GM23338 (cell line): ENCODE data around the gene SPTB. TPM values are rescaled to one million over a fixed set of nuclear protein-coding genes. Genes with fewer than 3 reads are reported as not detected.

Experiments used
- ATAC-seq: fragments of 200-7000 bp; cut with Tn5 transposase; 3 replicates; pipeline ENCODE4 v1.9.1; 2020
- DNase-seq: peaks from one replicate; pipeline ENCODE4 v3.0.0-alpha.2; 2015; ENCODE audit warnings: low spot score
- H2AFZ ChIP-seq: fragments of 200-600 bp; sonication (generic); 2 replicates; pipeline ENCODE4 v1.8.0; 2016; ENCODE audit warnings: antibody characterized with exemption, mild to moderate bottlenecking, moderate library complexity
- H3F3A ChIP-seq: fragments of 200-600 bp; sonication (generic); replicated peaks from 2 replicates; pipeline ENCODE4 v1.8.0; 2017; ENCODE audit warnings: antibody characterized with exemption, mixed run types, low read depth
- H3K27ac ChIP-seq: fragments of 200-600 bp; sonication (generic); 2 replicates; pipeline ENCODE4 v1.6.1; 2016; ENCODE audit warnings: low read depth
- H3K27me3 ChIP-seq: fragments of 200-600 bp; sonication (generic); 2 replicates; pipeline ENCODE4 v1.8.0; 2016; ENCODE audit warnings: mild to moderate bottlenecking, mixed run types, moderate library complexity; ENCODE audit not compliant: insufficient read depth
- H3K36me3 ChIP-seq: fragments of 200-600 bp; sonication (generic); 2 replicates; pipeline ENCODE4 v1.8.0; 2016; ENCODE audit warnings: mild to moderate bottlenecking; ENCODE audit not compliant: insufficient read depth
- H3K4me1 ChIP-seq: fragments of 200-600 bp; sonication (generic); 2 replicates; pipeline ENCODE4 v1.8.0; 2016; ENCODE audit warnings: mild to moderate bottlenecking, moderate library complexity; ENCODE audit not compliant: insufficient read depth
- H3K4me2 ChIP-seq: fragments of 200-600 bp; sonication (generic); 2 replicates; pipeline ENCODE4 v1.7.1; 2017; ENCODE audit warnings: mixed run types
- H3K4me3 ChIP-seq: fragments of 200-600 bp; sonication (generic); 2 replicates; pipeline ENCODE4 v1.6.1; 2016; ENCODE audit warnings: mixed run types
- H3K79me2 ChIP-seq: fragments of 200-600 bp; sonication (generic); replicated peaks from 2 replicates; pipeline ENCODE4 v1.8.0; 2017; ENCODE audit warnings: mild to moderate bottlenecking; ENCODE audit not compliant: insufficient read depth
- H3K9me2 ChIP-seq: fragments of 200-600 bp; sonication (generic); 2 replicates; pipeline ENCODE4 v1.8.0; 2017; ENCODE audit not compliant: insufficient read depth
- H4K20me1 ChIP-seq: fragments of 200-600 bp; sonication (generic); replicated peaks from 2 replicates; pipeline ENCODE4 v1.8.0; 2017; ENCODE audit warnings: mild to moderate bottlenecking; ENCODE audit not compliant: insufficient read depth
- H3K27ac Mint-ChIP-seq: 2 replicates; pipeline ENCODE4 v1.8.0; 2020; ENCODE audit warnings: inconsistent platforms, mild to moderate bottlenecking, moderate library complexity, mixed read lengths
- H3K27me3 Mint-ChIP-seq: 3 replicates; pipeline ENCODE4 v1.8.0; 2022; ENCODE audit warnings: low read depth, mild to moderate bottlenecking, moderate library complexity, mixed read lengths, inconsistent platforms; ENCODE audit not compliant: insufficient read depth, poor library complexity
- H3K36me3 Mint-ChIP-seq: 3 replicates; pipeline ENCODE4 v1.8.0; 2021; ENCODE audit warnings: low read depth, mild to moderate bottlenecking, inconsistent platforms, moderate library complexity, mixed read lengths
- H3K4me1 Mint-ChIP-seq: 3 replicates; pipeline ENCODE4 v1.8.0; 2020; ENCODE audit warnings: mild to moderate bottlenecking, inconsistent platforms, mixed read lengths
- H3K4me3 Mint-ChIP-seq: 3 replicates; pipeline ENCODE4 v1.8.0; 2021; ENCODE audit warnings: moderate library complexity, mild to moderate bottlenecking, inconsistent platforms, mixed read lengths
- H3K9me3 Mint-ChIP-seq: 3 replicates; pipeline ENCODE4 v1.8.0; 2020; ENCODE audit warnings: moderate library complexity, mild to moderate bottlenecking, inconsistent platforms, mixed read lengths
- CREB1 ChIP-seq: fragments of 250-450 bp; sonication (Bioruptor Pico); IDR thresholded peaks from 2 replicates; pipeline ENCODE4 v1.5.0; 2020; ENCODE audit warnings: low read depth, mild to moderate bottlenecking, moderate library complexity
- EZH2 ChIP-seq: fragments of 200-600 bp; sonication (generic); IDR thresholded peaks from one replicate; pipeline ENCODE4 v1.8.0; 2017; ENCODE audit warnings: antibody characterized with exemption, mild to moderate bottlenecking, low read depth; ENCODE audit not compliant: unreplicated experiment
- EZH2phosphoT487 ChIP-seq: fragments of 200-600 bp; sonication (generic); IDR thresholded peaks from one replicate; pipeline ENCODE4 v1.8.1; 2018; ENCODE audit warnings: antibody characterized with exemption; ENCODE audit not compliant: unreplicated experiment
- JUNB ChIP-seq: IDR thresholded peaks from one replicate; pipeline ENCODE4 v1.6.1; 2016; ENCODE audit warnings: antibody characterized with exemption; ENCODE audit not compliant: unreplicated experiment
- NANOG ChIP-seq: IDR thresholded peaks from 2 replicates; pipeline ENCODE4 v1.6.1; 2016; ENCODE audit warnings: antibody characterized with exemption, borderline replicate concordance
- POLR2AphosphoS5 ChIP-seq: IDR thresholded peaks from 2 replicates; pipeline ENCODE4 v1.6.1; 2016; ENCODE audit warnings: antibody characterized with exemption, low read depth
- STAT1 ChIP-seq: IDR thresholded peaks from one replicate; pipeline ENCODE4 v1.6.1; 2016; ENCODE audit warnings: antibody characterized with exemption; ENCODE audit not compliant: unreplicated experiment
- ZNF114 ChIP-seq: fragments of 250-450 bp; sonication (Bioruptor Pico); IDR thresholded peaks from 2 replicates; pipeline ENCODE4 v1.5.0; 2020; ENCODE audit warnings: mild to moderate bottlenecking, moderate library complexity
- ZNF462 ChIP-seq: fragments of 250-450 bp; sonication (Bioruptor Pico); IDR thresholded peaks from 2 replicates; pipeline ENCODE4 v1.5.0; 2020; ENCODE audit warnings: mild to moderate bottlenecking, moderate library complexity
- polyA plus RNA-seq: library from polyadenylated mRNA; unstranded; fragments of >200 nt; fragmentation: Nextera tagmentation; extraction: Ambion mirVana; gene quantifications from 2 replicates; pipeline ENCODE4 v1.2.1, GENCODE V29; 2016
- total RNA-seq: library from RNA; depleted of rRNA; stranded (reverse); fragments of >200 nt; shearing (Covaris generic); gene quantifications from 2 replicates; pipeline ENCODE4 v1.2.3, GENCODE V29; 2014
- TF ChIP-seq, protein P1 (sequence below): IDR thresholded peaks from 2 replicates; pipeline ENCODE4 v1.6.1; 2016; ENCODE audit warnings: antibody characterized with exemption
- TF ChIP-seq, protein P2 (sequence below): IDR thresholded peaks from one replicate; pipeline ENCODE4 v1.6.1; 2018; ENCODE audit warnings: antibody characterized with exemption; ENCODE audit not compliant: unreplicated experiment

SPTB gene
- total and polyA plus RNA-seq, 2 experiments from 2014 or later, result 1.1 to 1.9 TPM

DNA sequence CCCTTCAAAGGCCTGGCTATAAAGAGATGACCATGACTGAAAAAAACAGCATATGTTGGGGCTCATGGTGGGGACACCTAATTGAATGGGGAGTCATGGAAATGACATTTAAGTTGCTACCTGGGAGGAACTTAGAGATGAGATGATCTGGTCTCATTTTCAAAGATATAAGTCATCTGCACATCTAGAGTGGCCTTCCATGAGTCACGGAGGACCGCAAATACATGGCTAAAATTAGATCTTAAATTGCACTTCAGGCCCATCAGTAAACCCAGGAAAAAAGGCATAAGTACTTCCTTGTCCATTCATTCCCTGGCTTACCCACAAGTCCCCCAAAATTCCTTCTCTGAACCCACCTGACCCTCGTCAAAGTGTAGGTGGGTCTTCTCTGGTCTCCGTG lies 53.4 kb downstream of the SPTB start (continued):
- TF ChIP-seq, protein P1, sequence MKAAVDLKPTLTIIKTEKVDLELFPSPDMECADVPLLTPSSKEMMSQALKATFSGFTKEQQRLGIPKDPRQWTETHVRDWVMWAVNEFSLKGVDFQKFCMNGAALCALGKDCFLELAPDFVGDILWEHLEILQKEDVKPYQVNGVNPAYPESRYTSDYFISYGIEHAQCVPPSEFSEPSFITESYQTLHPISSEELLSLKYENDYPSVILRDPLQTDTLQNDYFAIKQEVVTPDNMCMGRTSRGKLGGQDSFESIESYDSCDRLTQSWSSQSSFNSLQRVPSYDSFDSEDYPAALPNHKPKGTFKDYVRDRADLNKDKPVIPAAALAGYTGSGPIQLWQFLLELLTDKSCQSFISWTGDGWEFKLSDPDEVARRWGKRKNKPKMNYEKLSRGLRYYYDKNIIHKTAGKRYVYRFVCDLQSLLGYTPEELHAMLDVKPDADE, result no peak
- TF ChIP-seq POLR2AphosphoS5 (no peak), EZH2phosphoT487 (no peak), EZH2 (no peak), CREB1 (CRISPR knock-in tag) (no peak), NANOG (no peak), ZNF114 (no peak)

- Mint-ChIP-seq H3K4me1 (peaks cover 22% of the 10 kb centered on the region), H3K36me3 (no peaks in the 10 kb centered on the region), H3K4me3 (no peak overlapping the region), H3K9me3 (no peaks in the 10 kb centered on the region), H3K27me3 (peaks cover 2% of the 10 kb centered on the region), H3K27ac (no peak overlapping the region)
- Histone ChIP-seq H3K4me2 (no peak overlapping the region), H3K4me1 (peaks cover 3% of the 10 kb centered on the region; the same call in 1 of the 2 replicates), H3K36me3 (no peaks in the 10 kb centered on the region), H3K27me3 (no peaks in the 10 kb centered on the region), H3F3A (0 out of 2 replicates have a peak, but pooled peaks cover 4% of the 10 kb centered on the region), H4K20me1 (no peaks in the 10 kb centered on the region), H2AFZ (no peak overlapping the region), H3K4me3 (no peak overlapping the region), H3K9me2 (0 out of 2 replicates have a peak, but pooled peaks cover 4% of the 10 kb centered on the region), H3K79me2 (no peaks in the 10 kb centered on the region), H3K27ac (no peak overlapping the region)
- ATAC-seq (no peak), DNase-seq (no peak)
- TF ChIP-seq ZNF462 (CRISPR knock-in tag) (no peak), POLR2AphosphoS5 (no peak), CREB1 (CRISPR knock-in tag) (no peak), EZH2phosphoT487 (no peak), NANOG (no peak), JUNB (no peak), STAT1 (no peak)
- TF ChIP-seq, protein P1, result no peak
- TF ChIP-seq, protein P2, sequence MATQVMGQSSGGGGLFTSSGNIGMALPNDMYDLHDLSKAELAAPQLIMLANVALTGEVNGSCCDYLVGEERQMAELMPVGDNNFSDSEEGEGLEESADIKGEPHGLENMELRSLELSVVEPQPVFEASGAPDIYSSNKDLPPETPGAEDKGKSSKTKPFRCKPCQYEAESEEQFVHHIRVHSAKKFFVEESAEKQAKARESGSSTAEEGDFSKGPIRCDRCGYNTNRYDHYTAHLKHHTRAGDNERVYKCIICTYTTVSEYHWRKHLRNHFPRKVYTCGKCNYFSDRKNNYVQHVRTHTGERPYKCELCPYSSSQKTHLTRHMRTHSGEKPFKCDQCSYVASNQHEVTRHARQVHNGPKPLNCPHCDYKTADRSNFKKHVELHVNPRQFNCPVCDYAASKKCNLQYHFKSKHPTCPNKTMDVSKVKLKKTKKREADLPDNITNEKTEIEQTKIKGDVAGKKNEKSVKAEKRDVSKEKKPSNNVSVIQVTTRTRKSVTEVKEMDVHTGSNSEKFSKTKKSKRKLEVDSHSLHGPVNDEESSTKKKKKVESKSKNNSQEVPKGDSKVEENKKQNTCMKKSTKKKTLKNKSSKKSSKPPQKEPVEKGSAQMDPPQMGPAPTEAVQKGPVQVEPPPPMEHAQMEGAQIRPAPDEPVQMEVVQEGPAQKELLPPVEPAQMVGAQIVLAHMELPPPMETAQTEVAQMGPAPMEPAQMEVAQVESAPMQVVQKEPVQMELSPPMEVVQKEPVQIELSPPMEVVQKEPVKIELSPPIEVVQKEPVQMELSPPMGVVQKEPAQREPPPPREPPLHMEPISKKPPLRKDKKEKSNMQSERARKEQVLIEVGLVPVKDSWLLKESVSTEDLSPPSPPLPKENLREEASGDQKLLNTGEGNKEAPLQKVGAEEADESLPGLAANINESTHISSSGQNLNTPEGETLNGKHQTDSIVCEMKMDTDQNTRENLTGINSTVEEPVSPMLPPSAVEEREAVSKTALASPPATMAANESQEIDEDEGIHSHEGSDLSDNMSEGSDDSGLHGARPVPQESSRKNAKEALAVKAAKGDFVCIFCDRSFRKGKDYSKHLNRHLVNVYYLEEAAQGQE, result no peak
Measured at GRCh38 chr14:64825509-64825908, 54.2 kb downstream of the SPTB start.
